ENCODE results near the gene PLCD1.
"Not testable (repeated sequence)": the region's sequence is repeated elsewhere in the genome, so short reads cannot be mapped to it uniquely, and the experiment has no call there.

Gene PLCD1

GRCh38 chr3:37988376-37988775, 41.1 kb downstream of the PLCD1 start:
- H3K27me3 ChIP-seq (ENCODE audit: control insufficient read depth in 2 of 2, insufficient read depth in 2 of 2, low read length in 2 of 2); H3K9me3 ChIP-seq (ENCODE audit: control insufficient read depth in 2 of 2, low read length in 2 of 2); H3K36me3 ChIP-seq (ENCODE audit: control insufficient read depth in 2 of 2, insufficient read depth in 2 of 2, low read length in 2 of 2): not testable (repeated sequence)
- Histone ChIP-seq H3K9ac (ENCODE audit: low read depth in 1 of 2, low read length in 2 of 2) (peak overlapping the region in 1 of 2 donors; percentile 68), H3K4me1 (ENCODE audit: control insufficient read depth in 2 of 2, insufficient read depth in 2 of 2, low read length in 2 of 2) (peaks cover 44 to 70% of the 10 kb centered on the region in 2 donors), H3K27ac (ENCODE audit: low read depth in 2 of 2, low read length in 2 of 2) (peak overlapping the region; percentile 93 to 98), H3K4me3 (ENCODE audit: low read length in 2 of 2) (peak overlapping the region; percentile 41 to 52)

GRCh38 chr3:37987751-37988179, 41.7 kb downstream of the PLCD1 start:
- peak overlapping the region; percentile 41 to 52 for H3K4me3 ChIP-seq (ENCODE audit: low read length in 2 of 2)
- no peaks in the 10 kb centered on the region for H3K36me3 ChIP-seq (ENCODE audit: control insufficient read depth in 2 of 2, insufficient read depth in 2 of 2, low read length in 2 of 2)
- H3K27me3 ChIP-seq (ENCODE audit: control insufficient read depth in 2 of 2, insufficient read depth in 2 of 2, low read length in 2 of 2) = no peaks in the 10 kb centered on the region
- no peaks in the 10 kb centered on the region for H3K9me3 ChIP-seq (ENCODE audit: control insufficient read depth in 2 of 2, low read length in 2 of 2)
- H3K27ac ChIP-seq (ENCODE audit: low read depth in 2 of 2, low read length in 2 of 2) = peak overlapping the region; percentile 93 to 98
- peaks cover 39 to 64% of the 10 kb centered on the region in 2 donors for H3K4me1 ChIP-seq (ENCODE audit: control insufficient read depth in 2 of 2, insufficient read depth in 2 of 2, low read length in 2 of 2)
- H3K9ac ChIP-seq (ENCODE audit: low read depth in 1 of 2, low read length in 2 of 2) = peak overlapping the region; percentile 56 to 68

GRCh38 chr3:37987315-37987697, 42.1 kb downstream of the PLCD1 start:
- H3K4me1 ChIP-seq (ENCODE audit: control insufficient read depth in 2 of 2, insufficient read depth in 2 of 2, low read length in 2 of 2) = peaks cover 39 to 60% of the 10 kb centered on the region in 2 donors
- peak overlapping the region; percentile 56 to 68 for H3K9ac ChIP-seq (ENCODE audit: low read depth in 1 of 2, low read length in 2 of 2)
- H3K27ac ChIP-seq (ENCODE audit: low read depth in 2 of 2, low read length in 2 of 2) = peak overlapping the region; percentile 93 to 98
- H3K4me3 ChIP-seq (ENCODE audit: low read length in 2 of 2) = peak overlapping the region; percentile 26 to 41
- no peaks in the 10 kb centered on the region for H3K9me3 ChIP-seq (ENCODE audit: control insufficient read depth in 2 of 2, low read length in 2 of 2)
- H3K27me3 ChIP-seq (ENCODE audit: control insufficient read depth in 2 of 2, insufficient read depth in 2 of 2, low read length in 2 of 2) = no peaks in the 10 kb centered on the region
- H3K36me3 ChIP-seq (ENCODE audit: control insufficient read depth in 2 of 2, insufficient read depth in 2 of 2, low read length in 2 of 2) = no peaks in the 10 kb centered on the region

GRCh38 chr3:37986479-37987314, 42.7 kb downstream of the PLCD1 start:
- Histone ChIP-seq H3K27ac (ENCODE audit: low read depth in 2 of 2, low read length in 2 of 2) (peak overlapping the region; percentile 96 to 98), H3K36me3 (ENCODE audit: control insufficient read depth in 2 of 2, insufficient read depth in 2 of 2, low read length in 2 of 2) (peaks cover 2 to 5% of the 10 kb centered on the region in 2 donors), H3K4me1 (ENCODE audit: control insufficient read depth in 2 of 2, insufficient read depth in 2 of 2, low read length in 2 of 2) (peaks cover 39 to 54% of the 10 kb centered on the region in 2 donors), H3K9me3 (ENCODE audit: control insufficient read depth in 2 of 2, low read length in 2 of 2) (no peaks in the 10 kb centered on the region), H3K27me3 (ENCODE audit: control insufficient read depth in 2 of 2, insufficient read depth in 2 of 2, low read length in 2 of 2) (no peaks in the 10 kb centered on the region), H3K9ac (ENCODE audit: low read depth in 1 of 2, low read length in 2 of 2) (peak overlapping the region; percentile 41 to 68), H3K4me3 (ENCODE audit: low read length in 2 of 2) (peak overlapping the region; percentile 52 to 59)

- H3K27me3 ChIP-seq (ENCODE audit: control insufficient read depth in 2 of 2, insufficient read depth in 2 of 2, low read length in 2 of 2) = no peaks in the 10 kb centered on the region
- H3K9ac ChIP-seq (ENCODE audit: low read depth in 1 of 2, low read length in 2 of 2) = peak overlapping the region; percentile 41 to 68
- H3K4me3 ChIP-seq (ENCODE audit: low read length in 2 of 2) = peak overlapping the region; percentile 52 to 59
- H3K27ac ChIP-seq (ENCODE audit: low read depth in 2 of 2, low read length in 2 of 2) = peak overlapping the region; percentile 96 to 98
- peaks cover 5% of the 10 kb centered on the region in 2 donors for H3K36me3 ChIP-seq (ENCODE audit: control insufficient read depth in 2 of 2, insufficient read depth in 2 of 2, low read length in 2 of 2)
- no peaks in the 10 kb centered on the region for H3K9me3 ChIP-seq (ENCODE audit: control insufficient read depth in 2 of 2, low read length in 2 of 2)
- H3K4me1 ChIP-seq (ENCODE audit: control insufficient read depth in 2 of 2, insufficient read depth in 2 of 2, low read length in 2 of 2) = peaks cover 39 to 52% of the 10 kb centered on the region in 2 donors
Measured at GRCh38 chr3:37985637-37986320, 43.7 kb downstream of the PLCD1 start.

- H3K27me3 ChIP-seq (ENCODE audit: control insufficient read depth in 2 of 2, insufficient read depth in 2 of 2, low read length in 2 of 2) = no peaks in the 10 kb centered on the region
- no peak overlapping the region for H3K9ac ChIP-seq (ENCODE audit: low read depth in 1 of 2, low read length in 2 of 2)
- H3K36me3 ChIP-seq (ENCODE audit: control insufficient read depth in 2 of 2, insufficient read depth in 2 of 2, low read length in 2 of 2) = peaks cover 10 to 14% of the 10 kb centered on the region in 2 donors
- peaks cover 33 to 42% of the 10 kb centered on the region in 2 donors for H3K4me1 ChIP-seq (ENCODE audit: control insufficient read depth in 2 of 2, insufficient read depth in 2 of 2, low read length in 2 of 2)
- no peaks in the 10 kb centered on the region for H3K9me3 ChIP-seq (ENCODE audit: control insufficient read depth in 2 of 2, low read length in 2 of 2)
- peak overlapping the region in 1 of 2 donors; percentile 98 for H3K27ac ChIP-seq (ENCODE audit: low read depth in 2 of 2, low read length in 2 of 2)
- H3K4me3 ChIP-seq (ENCODE audit: low read length in 2 of 2) = no peak overlapping the region
Measured at GRCh38 chr3:37984596-37984995, 44.8 kb downstream of the PLCD1 start.

- no peak overlapping the region for H3K4me3 ChIP-seq (ENCODE audit: low read length in 2 of 2)
- H3K27ac ChIP-seq (ENCODE audit: low read depth in 2 of 2, low read length in 2 of 2) = no peak overlapping the region
- peaks cover 28 to 37% of the 10 kb centered on the region in 2 donors for H3K4me1 ChIP-seq (ENCODE audit: control insufficient read depth in 2 of 2, insufficient read depth in 2 of 2, low read length in 2 of 2)
- H3K36me3 ChIP-seq (ENCODE audit: control insufficient read depth in 2 of 2, insufficient read depth in 2 of 2, low read length in 2 of 2) = peaks cover 10 to 14% of the 10 kb centered on the region in 2 donors
- H3K9ac ChIP-seq (ENCODE audit: low read depth in 1 of 2, low read length in 2 of 2) = no peak overlapping the region
- H3K27me3 ChIP-seq (ENCODE audit: control insufficient read depth in 2 of 2, insufficient read depth in 2 of 2, low read length in 2 of 2) = no peaks in the 10 kb centered on the region
- no peaks in the 10 kb centered on the region for H3K9me3 ChIP-seq (ENCODE audit: control insufficient read depth in 2 of 2, low read length in 2 of 2)
Measured at GRCh38 chr3:37984051-37984450, 45.4 kb downstream of the PLCD1 start.

- Histone ChIP-seq H3K27me3 (ENCODE audit: control insufficient read depth in 2 of 2, insufficient read depth in 2 of 2, low read length in 2 of 2) (no peaks in the 10 kb centered on the region), H3K36me3 (ENCODE audit: control insufficient read depth in 2 of 2, insufficient read depth in 2 of 2, low read length in 2 of 2) (peaks cover 10 to 14% of the 10 kb centered on the region in 2 donors), H3K9me3 (ENCODE audit: control insufficient read depth in 2 of 2, low read length in 2 of 2) (no peaks in the 10 kb centered on the region), H3K27ac (ENCODE audit: low read depth in 2 of 2, low read length in 2 of 2) (no peak overlapping the region), H3K4me3 (ENCODE audit: low read length in 2 of 2) (no peak overlapping the region), H3K4me1 (ENCODE audit: control insufficient read depth in 2 of 2, insufficient read depth in 2 of 2, low read length in 2 of 2) (peaks cover 20 to 23% of the 10 kb centered on the region in 2 donors), H3K9ac (ENCODE audit: low read depth in 1 of 2, low read length in 2 of 2) (no peak overlapping the region)
Measured at GRCh38 chr3:37982331-37982730, 47.1 kb downstream of the PLCD1 start.

GRCh38 chr3:37981348-37981664, 48.1 kb downstream of the PLCD1 start:
- Histone ChIP-seq H3K27ac (ENCODE audit: low read depth in 2 of 2, low read length in 2 of 2) (no peak overlapping the region), H3K9me3 (ENCODE audit: control insufficient read depth in 2 of 2, low read length in 2 of 2) (no peaks in the 10 kb centered on the region), H3K27me3 (ENCODE audit: control insufficient read depth in 2 of 2, insufficient read depth in 2 of 2, low read length in 2 of 2) (no peaks in the 10 kb centered on the region), H3K4me1 (ENCODE audit: control insufficient read depth in 2 of 2, insufficient read depth in 2 of 2, low read length in 2 of 2) (peaks cover 13 to 16% of the 10 kb centered on the region in 2 donors), H3K4me3 (ENCODE audit: low read length in 2 of 2) (no peak overlapping the region), H3K36me3 (ENCODE audit: control insufficient read depth in 2 of 2, insufficient read depth in 2 of 2, low read length in 2 of 2) (peaks cover 14% of the 10 kb centered on the region in 2 donors), H3K9ac (ENCODE audit: low read depth in 1 of 2, low read length in 2 of 2) (no peak overlapping the region)
